ACC112 (cell line): ENCODE measurements around the gene TRAPPC11.
A peak's percentile ranks its signal among the peaks of the same experiment; 100 is the strongest.

Experiments
- H2AFZ ChIP-seq: fragments of 200-600 bp; sonication (generic); one replicate; pipeline ENCODE4 v1.6.0; 2017; ENCODE audit warnings: antibody characterized with exemption, low read length; ENCODE audit not compliant: unreplicated experiment
- H3K27ac ChIP-seq: fragments of 200-600 bp; sonication (generic); 2 replicates; pipeline ENCODE4 v1.5.1; 2014; ENCODE audit warnings: low read depth, mild to moderate bottlenecking, antibody characterized with exemption, low read length, moderate library complexity
- H3K27me3 ChIP-seq: fragments of 200-600 bp; sonication (generic); 2 replicates; pipeline ENCODE4 v1.6.1; 2014; ENCODE audit warnings: mild to moderate bottlenecking, antibody characterized with exemption, low read length, moderate library complexity, mixed read lengths; ENCODE audit not compliant: insufficient read depth
- H3K36me3 ChIP-seq: fragments of 200-600 bp; sonication (generic); 2 replicates; pipeline ENCODE4 v1.6.1; 2016; ENCODE audit warnings: mild to moderate bottlenecking, antibody characterized with exemption, low read length, moderate library complexity, mixed read lengths; ENCODE audit not compliant: insufficient read depth
- H3K4me1 ChIP-seq: fragments of 200-600 bp; sonication (generic); one replicate; pipeline ENCODE4 v1.6.1; 2016; ENCODE audit warnings: low read length, mixed read lengths; ENCODE audit not compliant: insufficient read depth, unreplicated experiment, control insufficient read depth
- H3K4me3 ChIP-seq: fragments of 200-600 bp; sonication (generic); 2 replicates; pipeline ENCODE4 v1.5.1; 2014; ENCODE audit warnings: mild to moderate bottlenecking, low read depth, low read length
- H3K79me2 ChIP-seq: fragments of 200-600 bp; sonication (generic); one replicate; pipeline ENCODE4 v1.6.0; 2016; ENCODE audit warnings: low read length; ENCODE audit not compliant: control insufficient read depth, unreplicated experiment, insufficient read depth

TRAPPC11 gene

DNA sequence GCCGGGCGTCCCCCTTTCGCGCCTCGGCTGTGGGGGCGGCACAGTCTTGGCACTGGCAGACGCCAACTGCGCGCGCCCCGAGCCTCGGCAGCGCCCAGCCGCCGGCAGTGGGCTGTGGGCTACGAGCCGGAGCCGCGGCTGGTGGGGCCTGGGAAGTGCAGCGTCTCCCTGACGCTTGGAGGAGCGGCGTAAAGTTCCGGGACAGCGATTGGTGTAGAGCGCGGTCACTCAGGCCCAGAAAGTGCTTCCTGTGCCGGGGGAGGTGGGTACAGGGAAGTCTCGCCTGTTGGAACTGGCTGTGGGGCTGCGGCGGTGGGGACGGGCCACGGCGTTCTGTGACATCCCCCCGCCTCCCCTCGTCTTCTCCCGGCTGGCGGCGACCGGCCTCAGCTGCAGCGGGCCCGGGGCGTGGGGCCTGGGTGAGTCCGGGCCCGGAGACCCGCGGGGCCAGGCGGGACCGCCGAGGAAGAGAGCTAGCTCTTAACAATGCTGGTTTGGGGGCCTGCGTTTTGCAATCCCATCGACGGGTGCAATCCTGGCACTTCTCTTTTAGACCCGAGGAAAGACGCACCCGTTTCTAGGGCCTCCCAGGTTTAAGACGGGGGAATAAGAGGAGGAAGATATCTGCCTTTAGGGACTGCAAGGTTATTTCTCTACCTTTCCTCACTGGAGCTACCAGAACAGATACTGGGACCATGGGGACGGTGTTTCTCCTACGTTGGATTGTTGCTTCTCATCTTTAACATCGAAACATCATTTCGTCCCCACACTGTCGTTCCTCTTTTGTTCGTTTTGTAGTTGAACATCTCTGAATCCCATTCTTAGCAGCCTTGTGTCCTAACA is at the start of gene TRAPPC11, which contains the start of gene RWDD4:
Gene TRAPPC11, plus strand, starts transcription at position 265 of the 843 bp plus-strand sequence. CDS start 4,575 bp downstream, outside the sequence.
Gene RWDD4, minus strand, starts transcription at position 157 of the 843 bp plus-strand sequence. CDS start 233 bp downstream, outside the sequence.
- Histone ChIP-seq H3K36me3 (peaks cover 9% of the 10 kb centered on the region), H3K27me3 (no peaks in the 10 kb centered on the region), H3K4me3 (peak within 1 kb of the TSS; percentile 99), H2AFZ (peak within 1 kb of the TSS; percentile 93), H3K79me2 (peaks cover 58% of the 10 kb centered on the region), H3K4me1 (peaks cover 11% of the 10 kb centered on the region), H3K27ac (peak within 1 kb of the TSS; percentile 62)

DNA sequence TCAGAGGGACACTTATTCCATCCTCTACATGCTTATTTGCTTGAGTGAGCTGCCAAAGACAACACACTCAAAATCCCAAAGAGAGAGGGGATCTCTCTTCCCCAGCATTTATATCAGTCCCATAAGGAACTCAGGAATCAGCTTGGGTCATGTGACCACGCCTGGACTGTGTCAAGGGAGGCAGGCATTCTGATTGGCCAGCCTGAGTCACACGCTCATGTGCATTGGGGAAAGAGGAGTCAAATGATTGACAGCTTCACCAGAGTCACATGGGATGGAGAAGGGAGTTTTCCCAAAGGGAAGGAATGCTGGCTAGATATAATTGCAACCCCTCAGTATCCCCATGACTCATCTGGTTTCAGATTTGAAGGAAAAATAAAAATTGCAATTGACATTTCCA is 49.1 kb upstream of the TRAPPC11 start:
- no peaks in the 10 kb centered on the region for H3K36me3 ChIP-seq
- H3K27me3 ChIP-seq: 0 out of 2 replicates have a peak, but pooled peaks cover 2% of the 10 kb centered on the region
- H3K79me2 ChIP-seq: no peaks in the 10 kb centered on the region
- H2AFZ ChIP-seq: peak overlapping the region; percentile 90
- peak overlapping the region; percentile 56 for H3K27ac ChIP-seq
- H3K4me1 ChIP-seq: peaks cover 12% of the 10 kb centered on the region
- no peak overlapping the region for H3K4me3 ChIP-seq

DNA sequence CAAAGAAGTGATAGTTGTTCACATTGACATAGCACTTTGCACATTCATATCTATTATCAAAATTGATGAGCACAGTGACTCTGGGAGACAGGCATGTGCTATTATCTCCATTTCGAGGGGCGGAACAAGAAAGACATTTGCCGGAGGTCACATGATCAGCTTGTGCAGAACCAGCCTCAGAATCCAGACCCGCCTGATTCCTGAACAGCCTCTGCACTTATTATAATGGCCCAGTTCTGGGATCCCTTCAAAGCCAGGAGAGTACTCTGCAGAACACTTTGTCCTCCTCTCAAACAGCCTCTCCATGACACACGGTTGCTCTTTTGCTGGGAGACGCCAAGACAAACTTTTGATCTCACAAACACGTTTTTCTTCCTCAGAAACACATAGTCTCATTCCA is 48.5 kb upstream of the TRAPPC11 start:
- H3K4me1 ChIP-seq: peaks cover 12% of the 10 kb centered on the region
- H2AFZ ChIP-seq: peak overlapping the region; percentile 24
- no peaks in the 10 kb centered on the region for H3K36me3 ChIP-seq
- 0 out of 2 replicates have a peak, but pooled peaks cover 2% of the 10 kb centered on the region for H3K27me3 ChIP-seq
- no peaks in the 10 kb centered on the region for H3K79me2 ChIP-seq
- H3K4me3 ChIP-seq: no peak overlapping the region
- H3K27ac ChIP-seq: peak overlapping the region; percentile 56

DNA sequence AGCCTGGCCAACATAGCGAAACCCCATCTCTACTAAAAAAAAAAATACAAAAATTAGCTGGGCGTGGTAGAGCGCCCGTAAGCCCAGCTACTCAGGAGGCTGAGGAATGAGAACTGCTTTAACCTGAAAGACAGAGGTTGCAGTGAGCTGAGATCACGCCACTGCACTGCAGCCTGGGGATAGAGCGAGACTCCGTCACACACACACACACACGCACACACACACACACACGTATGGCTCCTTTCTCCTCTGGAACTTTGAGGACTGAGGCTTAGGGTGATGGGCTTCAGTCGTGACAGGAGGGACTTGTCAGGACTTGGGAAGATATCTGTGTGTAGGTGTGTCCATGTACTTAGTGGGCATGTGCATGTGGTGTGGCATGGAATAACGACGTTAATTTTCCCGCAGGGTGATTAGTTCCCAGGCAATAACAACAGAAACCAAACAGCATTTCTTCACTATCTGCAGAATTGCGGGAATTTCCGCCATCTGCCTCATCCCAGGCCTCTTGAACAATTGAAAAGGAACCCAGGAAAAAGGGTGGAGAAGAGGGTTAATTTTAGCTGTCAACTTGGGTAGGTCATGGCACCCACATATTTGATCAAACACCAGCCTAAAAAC is 47.8 kb upstream of the TRAPPC11 start:
- Histone ChIP-seq H2AFZ (no peak overlapping the region), H3K27me3 (0 out of 2 replicates have a peak, but pooled peaks cover 2% of the 10 kb centered on the region), H3K79me2 (no peaks in the 10 kb centered on the region), H3K4me1 (peaks cover 12% of the 10 kb centered on the region), H3K36me3 (no peaks in the 10 kb centered on the region), H3K4me3 (no peak overlapping the region), H3K27ac (no peak overlapping the region)

DNA sequence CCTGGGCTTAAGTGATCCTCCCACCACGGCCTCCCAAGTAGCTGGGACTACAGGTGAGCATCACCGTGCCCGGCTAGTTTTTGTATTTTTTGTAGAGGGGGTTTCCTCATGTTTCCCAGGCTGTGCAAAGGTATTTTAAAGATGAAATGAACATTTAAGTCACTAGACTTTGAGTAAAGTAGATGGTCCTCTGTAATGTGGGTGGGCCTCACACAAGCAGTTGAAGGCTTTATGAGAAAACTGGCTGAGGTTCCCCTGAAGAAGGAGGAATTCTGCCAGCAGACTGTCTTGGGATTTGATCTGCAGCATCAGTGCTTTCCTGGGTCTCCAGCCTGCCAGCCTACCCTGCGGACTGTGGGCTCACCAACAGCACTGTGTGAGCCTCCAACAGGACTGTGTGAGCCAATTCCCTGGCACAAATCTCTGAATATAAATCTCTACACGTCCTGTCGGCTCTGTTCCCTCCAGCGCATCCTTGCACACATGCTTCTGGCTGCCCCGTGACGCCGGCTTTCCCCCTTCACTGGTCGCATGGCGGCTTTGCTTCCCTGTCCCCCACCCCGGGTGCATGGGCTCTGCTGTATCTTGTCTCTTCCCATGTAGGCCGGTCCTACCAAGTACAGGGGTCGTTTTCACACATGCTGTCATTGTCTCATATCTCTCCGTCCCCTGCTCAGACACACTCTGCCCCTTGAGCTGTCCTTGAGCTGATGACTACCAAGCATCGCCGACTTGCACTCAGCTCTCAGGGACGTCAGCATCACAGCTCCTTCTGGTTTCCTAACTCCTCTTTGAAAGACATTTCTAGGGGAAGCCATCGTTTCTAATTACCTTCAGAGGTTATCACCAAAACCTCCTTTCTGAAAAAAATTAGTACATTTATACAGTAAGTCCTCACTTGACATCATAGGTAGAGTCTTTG is 46.5 kb upstream of the TRAPPC11 start:
- Histone ChIP-seq H3K27me3 (0 out of 2 replicates have a peak, but pooled peaks cover 2% of the 10 kb centered on the region), H3K36me3 (no peaks in the 10 kb centered on the region), H3K79me2 (no peaks in the 10 kb centered on the region), H3K4me1 (peaks cover 12% of the 10 kb centered on the region), H3K27ac (no peak overlapping the region), H2AFZ (no peak overlapping the region), H3K4me3 (no peak overlapping the region)

DNA sequence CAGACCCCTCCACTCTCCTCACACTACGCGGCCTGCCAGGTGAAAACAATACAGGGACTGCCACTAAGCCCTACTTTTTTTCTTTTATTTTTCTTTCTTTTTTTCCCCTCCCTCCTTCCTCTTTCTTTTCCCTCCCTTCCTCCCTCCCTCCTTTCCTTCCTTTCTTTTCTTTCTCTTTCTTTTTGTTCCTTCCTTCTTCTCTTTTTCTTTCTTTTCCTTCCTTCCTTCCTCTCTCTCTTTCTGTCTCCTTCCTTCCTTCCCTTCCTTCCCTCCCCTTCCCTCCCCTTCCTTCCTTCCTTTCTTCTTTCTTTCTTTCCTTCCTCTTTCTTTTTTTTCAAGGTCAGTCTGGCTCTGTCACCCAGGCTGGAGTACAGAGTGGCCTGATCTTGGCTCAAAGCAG is 42.0 kb upstream of the TRAPPC11 start:
- Histone ChIP-seq H3K4me3 (no peak overlapping the region), H3K27me3 (0 out of 2 replicates have a peak, but pooled peaks cover 2% of the 10 kb centered on the region), H3K79me2 (no peaks in the 10 kb centered on the region), H2AFZ (no peak overlapping the region), H3K4me1 (no peaks in the 10 kb centered on the region), H3K27ac (no peak overlapping the region), H3K36me3 (no peaks in the 10 kb centered on the region)

DNA sequence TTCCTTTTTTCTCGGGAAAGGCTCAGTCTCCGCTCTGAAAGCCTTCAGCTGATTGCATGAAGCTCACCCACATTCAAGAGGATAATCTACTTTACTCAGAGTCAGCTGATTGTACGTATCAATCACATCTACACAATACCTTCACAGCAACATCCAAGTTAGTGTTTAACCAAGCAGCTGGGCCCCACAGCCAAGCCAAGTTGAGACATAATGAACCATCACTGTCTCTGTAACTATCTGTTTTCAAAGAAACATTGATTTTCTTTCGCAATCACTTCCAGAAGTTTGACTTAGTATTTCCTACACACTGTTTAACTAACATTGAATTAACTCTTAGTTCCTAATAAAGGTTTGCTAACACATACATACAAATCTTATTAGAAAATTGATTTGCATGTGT is 40.4 kb upstream of the TRAPPC11 start:
- no peaks in the 10 kb centered on the region for H3K4me1 ChIP-seq
- no peak overlapping the region for H2AFZ ChIP-seq
- H3K27ac ChIP-seq: no peak overlapping the region
- no peaks in the 10 kb centered on the region for H3K36me3 ChIP-seq
- no peak overlapping the region for H3K4me3 ChIP-seq
- 0 out of 2 replicates have a peak, but pooled peaks cover 1% of the 10 kb centered on the region for H3K27me3 ChIP-seq
- no peaks in the 10 kb centered on the region for H3K79me2 ChIP-seq

DNA sequence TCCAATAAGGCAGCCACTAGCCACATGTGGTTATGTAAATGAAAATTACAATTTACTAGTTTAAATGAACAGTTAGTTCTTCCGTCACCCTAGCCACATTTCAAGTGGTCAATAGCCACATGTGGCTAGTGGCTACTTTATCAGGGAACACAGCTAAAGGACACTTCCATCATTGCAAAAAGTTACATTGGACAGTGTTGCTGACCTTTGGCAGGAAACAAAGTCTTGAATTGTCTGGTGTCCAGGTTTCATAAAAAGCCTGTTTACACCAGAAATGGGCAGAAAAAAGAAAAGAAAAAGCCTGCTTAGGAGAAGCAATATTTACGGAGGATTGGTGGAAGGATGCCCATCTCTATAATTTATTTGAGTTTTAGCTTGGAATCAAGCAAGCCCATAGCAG is 38.7 kb upstream of the TRAPPC11 start:
- no peaks in the 10 kb centered on the region for H3K36me3 ChIP-seq
- no peak overlapping the region for H2AFZ ChIP-seq
- H3K27me3 ChIP-seq: no peaks in the 10 kb centered on the region
- no peak overlapping the region for H3K4me3 ChIP-seq
- H3K27ac ChIP-seq: no peak overlapping the region
- no peaks in the 10 kb centered on the region for H3K79me2 ChIP-seq
- H3K4me1 ChIP-seq: no peaks in the 10 kb centered on the region

DNA sequence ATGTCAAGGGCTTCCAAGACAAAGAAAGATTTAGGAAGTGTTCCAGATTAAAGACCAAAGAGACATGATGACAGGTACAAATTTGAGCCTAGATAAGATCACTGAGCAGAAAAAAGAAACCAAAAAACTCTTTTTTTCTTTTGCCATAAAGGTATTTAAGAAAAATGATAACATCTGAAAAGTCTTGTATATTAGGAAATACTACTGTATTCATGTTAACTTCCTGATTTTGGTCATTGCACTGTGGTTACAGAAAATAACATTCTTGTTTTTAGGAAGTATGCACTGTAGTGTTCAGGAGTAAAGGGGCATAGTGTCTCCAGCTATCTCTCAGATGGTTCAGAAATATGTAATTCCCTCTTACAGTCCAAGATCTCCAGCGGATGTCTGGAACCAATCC is 37.2 kb upstream of the TRAPPC11 start:
- Histone ChIP-seq H3K36me3 (no peaks in the 10 kb centered on the region), H3K79me2 (no peaks in the 10 kb centered on the region), H3K27ac (no peak overlapping the region), H3K27me3 (no peaks in the 10 kb centered on the region), H2AFZ (no peak overlapping the region), H3K4me3 (no peak overlapping the region), H3K4me1 (no peaks in the 10 kb centered on the region)

DNA sequence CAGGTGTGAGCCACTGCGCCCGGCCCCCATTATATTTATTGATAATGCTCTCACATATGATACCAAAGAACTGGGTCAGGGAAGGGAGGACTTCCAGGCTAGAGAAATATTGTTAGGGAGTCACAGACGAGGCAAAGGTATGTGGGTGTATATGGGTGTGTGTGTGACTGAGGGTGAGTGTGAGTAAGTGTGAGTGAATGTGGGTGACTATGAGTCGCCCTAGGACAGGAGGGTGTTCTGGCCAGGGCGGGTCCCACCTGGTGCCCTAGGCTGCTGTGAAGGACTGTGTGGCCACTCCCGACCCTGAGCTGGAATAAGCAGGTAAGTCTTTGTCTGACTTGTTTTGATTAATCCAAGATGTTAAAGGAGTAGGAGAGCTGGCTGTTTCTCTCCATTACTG is 34.5 kb upstream of the TRAPPC11 start:
- no peak overlapping the region for H3K27ac ChIP-seq
- H3K27me3 ChIP-seq: no peaks in the 10 kb centered on the region
- H3K4me3 ChIP-seq: no peak overlapping the region
- H3K36me3 ChIP-seq: no peaks in the 10 kb centered on the region
- H3K4me1 ChIP-seq: no peaks in the 10 kb centered on the region
- H2AFZ ChIP-seq: no peak overlapping the region
- no peaks in the 10 kb centered on the region for H3K79me2 ChIP-seq
